Measurements from ENCODE around the gene FAM241B.

GRCh38 chr10:69652857-69653199 is 22.8 kb downstream of the FAM241B start:
- TF ChIP-seq GATA2 (IDR thresholded peaks at IDR 0.05; ENCODE audit: low read depth, low read length) (no peak), GATA3 (IDR thresholded peaks at IDR 0.05; ENCODE audit: low read depth, low read length) (no peak)
